GM18870 (cell line): Measurements from ENCODE around the gene SRSF6.
"Not testable (repeated sequence)": the region's sequence is repeated elsewhere in the genome, so short reads cannot be mapped to it uniquely, and the experiment has no call there.

Experiments used
- ATAC-seq: cut with Tn5 transposase; IDR thresholded peaks from one replicate; pipeline ENCODE4 v1.9.1; 2021; ENCODE audit warnings: moderate library complexity; ENCODE audit not compliant: unreplicated experiment

The SRSF6 gene

DNA sequence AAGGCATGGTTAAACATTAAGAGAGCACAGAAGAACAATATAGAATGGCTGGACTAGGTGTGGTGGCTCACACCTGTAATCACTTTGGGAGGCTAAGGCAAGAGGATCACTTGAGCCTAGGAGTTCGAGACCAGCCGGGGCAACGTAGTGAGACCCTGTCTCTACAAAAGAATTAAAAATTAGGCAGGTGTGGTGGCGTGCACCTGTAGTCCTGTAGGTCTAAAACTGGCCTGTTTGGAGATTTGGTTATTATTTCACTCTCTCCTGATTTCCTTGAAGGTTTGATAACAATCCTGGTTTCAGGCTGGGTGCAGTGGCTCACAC, 15.6 kb downstream of the SRSF6 start:
- no peak for ATAC-seq

DNA sequence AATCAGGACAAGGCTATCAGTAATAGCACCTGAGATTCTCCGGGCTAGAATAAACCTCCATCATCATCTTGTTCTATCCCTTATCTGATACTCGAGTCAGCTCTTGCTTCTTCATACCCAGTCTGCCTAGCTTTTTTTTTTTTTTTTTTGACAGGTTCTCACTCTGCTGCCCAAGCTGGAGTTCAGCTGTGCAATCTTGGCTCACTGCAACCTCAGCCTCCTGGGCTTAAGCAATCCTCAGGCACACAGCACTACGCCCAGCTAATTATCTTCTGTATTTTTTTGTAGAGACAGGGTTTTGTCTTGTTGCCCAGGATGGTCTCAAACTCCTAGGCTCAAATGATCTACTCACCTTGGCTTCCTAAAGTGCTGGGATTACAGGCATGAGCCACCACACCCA, 19.5 kb downstream of the SRSF6 start:
- ATAC-seq, result no peak

- no peak for ATAC-seq
Measured at GRCh38 chr20:43477619-43478018, 19.9 kb downstream of the SRSF6 start.

DNA sequence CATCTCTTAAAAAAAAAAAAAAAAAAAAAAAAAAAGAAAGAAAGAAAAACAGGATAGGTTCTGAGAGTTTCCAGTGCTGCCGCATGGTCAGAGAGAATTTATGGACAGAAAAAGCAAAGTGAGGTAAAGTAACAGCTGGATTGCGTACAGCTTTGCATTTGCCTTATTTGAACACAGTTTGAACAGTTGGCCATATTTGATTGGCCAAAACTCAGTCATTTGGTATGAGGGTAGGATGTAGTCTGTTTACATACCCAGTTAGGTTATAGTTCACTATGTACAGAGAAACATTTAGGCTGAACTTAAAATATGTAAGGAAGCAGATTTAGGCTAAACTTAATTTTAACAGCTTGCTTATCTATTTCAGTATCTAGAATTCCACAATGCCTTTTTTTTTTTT, 32.3 kb downstream of the SRSF6 start:
- ATAC-seq, result no peak

DNA sequence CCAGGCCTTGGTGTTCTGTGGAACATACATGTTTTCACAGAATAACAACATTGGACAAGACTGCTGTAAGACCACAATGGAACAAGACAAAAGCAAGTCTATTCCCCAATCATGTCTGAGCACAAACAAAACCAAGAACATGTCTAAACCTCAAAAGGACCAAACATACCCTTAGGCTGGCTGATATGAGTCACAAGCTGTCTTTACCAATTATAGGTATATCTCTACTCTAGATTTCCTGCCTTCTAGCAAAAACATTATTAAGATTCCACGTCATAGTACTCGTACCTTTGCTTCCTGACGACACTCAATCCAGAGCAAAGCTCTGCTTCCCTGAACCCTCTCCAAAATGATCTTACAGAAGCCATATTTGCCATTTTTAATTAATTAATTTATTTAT, 34.4 kb downstream of the SRSF6 start:
- peak; percentile 77 for ATAC-seq

DNA sequence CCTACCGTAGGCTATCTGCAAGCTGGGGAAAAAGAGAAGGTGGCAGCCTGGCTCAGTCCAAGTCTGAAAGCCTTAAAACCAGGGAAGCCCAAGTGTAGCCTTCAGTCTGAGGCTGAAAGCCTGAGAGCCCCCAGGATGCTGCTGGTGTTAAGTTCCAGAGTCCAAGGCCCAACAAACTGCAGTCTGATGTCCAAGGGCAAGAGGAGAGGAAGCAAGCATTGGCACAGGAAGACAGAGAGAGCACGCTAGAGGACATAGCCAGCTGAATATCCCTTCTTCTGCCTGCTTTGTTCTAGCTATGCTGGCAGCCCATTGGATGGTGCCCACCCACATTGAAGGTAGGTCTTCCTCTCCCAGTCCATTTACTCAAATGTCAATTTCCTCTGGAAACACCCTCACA, 37.7 kb downstream of the SRSF6 start:
- ATAC-seq, result no peak

DNA sequence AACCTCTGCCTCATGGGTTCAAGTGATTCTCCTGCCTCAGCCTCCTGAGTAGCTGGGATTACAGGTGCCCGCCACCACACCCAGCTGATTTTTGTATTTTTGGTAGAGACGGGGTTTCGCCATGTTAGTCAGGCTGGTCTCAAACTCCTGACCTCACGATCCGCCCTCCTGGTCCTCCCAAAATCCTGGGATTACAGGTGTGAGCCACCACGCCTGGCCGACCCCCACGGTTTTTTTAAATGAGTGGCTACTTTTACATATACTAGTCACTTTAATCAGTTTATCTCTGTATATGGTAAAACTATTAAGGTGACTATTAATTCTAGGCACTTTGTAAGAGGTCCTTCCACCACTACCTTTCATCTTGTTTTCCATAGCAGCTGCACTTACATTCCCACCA, 44.3 kb downstream of the SRSF6 start:
- not testable (repeated sequence) for ATAC-seq

- ATAC-seq, result no peak
Measured at GRCh38 chr20:43506238-43506637, 48.5 kb downstream of the SRSF6 start.

GRCh38 chr20:43507150-43508080, 49.7 kb downstream of the SRSF6 start, which contains the start of gene L3MBTL1:
Gene L3MBTL1, plus strand, starts transcription at chr20:43507697. Its CDS starts 5,807 bp downstream, at chr20:43513504.
- no peak for ATAC-seq

GRCh38 chr20:43508106-43508505, 50.4 kb downstream of the SRSF6 start:
- ATAC-seq, result no peak

GRCh38 chr20:43508604-43509040, 50.9 kb downstream of the SRSF6 start:
- no peak for ATAC-seq

DNA sequence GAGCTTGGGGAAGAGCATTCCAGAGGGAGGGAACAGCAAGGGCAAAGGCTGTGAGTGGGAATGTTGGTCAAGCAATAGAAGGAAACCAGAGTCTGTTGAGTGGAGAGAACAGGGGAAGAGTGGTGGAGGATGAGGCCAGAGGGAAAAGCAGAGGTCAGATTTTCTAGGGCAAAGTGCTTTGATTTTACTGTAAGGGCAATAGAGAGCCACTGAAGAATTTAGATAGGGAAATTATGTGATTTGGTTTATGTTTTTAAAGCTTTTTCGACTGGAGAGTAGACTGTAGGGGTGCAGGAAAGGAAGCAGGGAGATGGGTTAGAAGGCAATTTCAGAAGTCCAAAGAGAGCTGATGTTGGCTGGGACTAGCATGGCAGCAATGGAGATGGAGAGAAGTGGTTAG, 54.2 kb downstream of the SRSF6 start:
- ATAC-seq, result no peak

DNA sequence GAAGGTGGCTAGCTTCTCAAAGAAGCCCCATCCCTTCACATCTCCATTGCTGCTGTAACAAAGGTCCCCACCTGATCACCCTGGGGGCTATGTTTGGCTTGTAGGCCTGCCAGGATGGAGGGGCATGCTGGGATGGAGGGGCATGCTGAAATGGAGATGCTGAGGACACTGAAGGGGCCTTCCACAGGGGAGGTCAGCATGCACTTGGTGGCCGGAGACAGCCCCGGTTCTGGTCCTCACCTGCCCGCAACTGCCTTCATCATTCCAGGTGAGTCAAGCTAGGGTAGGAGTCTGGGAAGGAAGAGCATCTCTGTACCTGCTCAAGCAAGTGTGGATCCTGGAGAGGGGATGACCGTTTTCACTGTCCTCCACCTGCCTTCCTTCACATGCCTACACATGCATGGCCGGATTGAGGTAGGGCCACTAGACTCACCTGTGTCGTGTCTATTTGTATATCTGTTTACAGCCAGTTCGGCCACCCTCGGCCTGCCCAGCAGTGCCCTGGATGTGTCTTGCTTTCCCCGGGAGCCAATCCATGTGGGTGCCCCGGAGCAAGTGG, 55.8 kb downstream of the SRSF6 start:
- no peak for ATAC-seq
